Spleen (tissue), 11 donors: ENCODE results near the gene SLC29A3. TPM values are rescaled to one million over a fixed set of nuclear protein-coding genes. Genes with fewer than 3 reads are reported as not detected.
"Not testable (repeated sequence)": the region's sequence is repeated elsewhere in the genome, so short reads cannot be mapped to it uniquely, and the experiment has no call there.

Experiments
- DNase-seq: peaks from one replicate; pipeline ENCODE4 v3.0.0-alpha.2; 2020
- H3K27ac ChIP-seq, 8 donors: fragments of 200-600 bp; sonication (generic) in 7 of 8; 1 replicate in 4 of 8; 2 replicates in 4 of 8; pipeline versions ENCODE4 v1.5.0 to v1.8.0; 2016 to 2021; ENCODE audit warnings: inconsistent platforms in 4 of 8, mild to moderate bottlenecking in 4 of 8, moderate library complexity in 1 of 8
- H3K27me3 ChIP-seq, 7 donors: fragments of 200-600 bp; sonication (generic) in 6 of 7; replicated peaks in 1 of 7; 1 replicate in 4 of 7; 2 replicates in 3 of 7; pipeline versions ENCODE4 v1.5.0 to v1.8.0; 2016 to 2021; ENCODE audit warnings: inconsistent platforms in 3 of 7, mild to moderate bottlenecking in 1 of 7
- H3K36me3 ChIP-seq, 6 donors: fragments of 200-600 bp; sonication (generic) in 5 of 6; 1 replicate in 4 of 6; 2 replicates in 2 of 6; pipeline versions ENCODE4 v1.5.0 to v1.8.0; 2016 to 2021; ENCODE audit warnings: inconsistent platforms in 2 of 6
- H3K4me1 ChIP-seq, 6 donors: fragments of 200-600 bp; sonication (generic) in 5 of 6; 1 replicate in 3 of 6; 2 replicates in 3 of 6; pipeline versions ENCODE4 v1.5.0 to v1.8.0; 2016 to 2021; ENCODE audit warnings: inconsistent platforms in 3 of 6
- H3K4me3 ChIP-seq, 8 donors: fragments of 200-600 bp; sonication (generic) in 7 of 8; 1 replicate in 4 of 8; 2 replicates in 4 of 8; pipeline versions ENCODE4 v1.5.0 to v1.8.0; 2016 to 2021; ENCODE audit warnings: inconsistent platforms in 4 of 8, mild to moderate bottlenecking in 4 of 8, moderate library complexity in 2 of 8
- H3K9me3 ChIP-seq, 8 donors: fragments of 200-600 bp; sonication (generic) in 7 of 8; 1 replicate in 4 of 8; 2 replicates in 4 of 8; pipeline versions ENCODE4 v1.5.0 to v1.8.0; 2016 to 2021; ENCODE audit warnings: inconsistent platforms in 4 of 8
- POLR2A ChIP-seq, 3 donors: fragments of 450-650 bp; IDR thresholded peaks; one replicate each; pipeline ENCODE4 v1.5.1; 2017; ENCODE audit warnings: antibody characterized with exemption in 3 of 3, mild to moderate bottlenecking in 1 of 3
- POLR2AphosphoS5 ChIP-seq, 3 donors: sonication (generic); formaldehyde crosslinking; IDR thresholded peaks; one replicate each; pipeline ENCODE4 v1.5.1; 2017; ENCODE audit warnings: antibody characterized with exemption in 3 of 3
- WGBS, 5 donors: extraction: QIAGEN DNeasy Blood & Tissue Kit in 3 of 5; methylation state at CpG; one replicate each; pipeline versions ENCODE4 v1.1.5 to v1.1.7; 2013 to 2018; 5-methylcytosine and 5-hydroxymethylcytosine counted together
- intact Hi-C: fragments of 100-400 bp; cut with DNase I; formaldehyde crosslinking; loops from one replicate; pipeline ENCODE4 v1.15.0; 2023; ENCODE audit warnings: low total_unique reads
- polyA plus RNA-seq, 3 donors: library from polyadenylated mRNA; stranded (reverse); fragments of 200-250 nt; gene quantifications; one replicate each; pipeline ENCODE4 v1.2.1, GENCODE V29; 2013
- total RNA-seq, 7 donors: library from RNA; depleted of rRNA in 3 of 7; stranded (reverse); fragments of >200 nt in 3 of 7; fragmentation: NEBNext Ultra II Directional in 4 of 7; extraction: Animal tissue kit (Norgen Biotek cat#: 25700) in 4 of 7; gene quantifications; one replicate each; pipeline versions ENCODE4 v1.1.0 to v1.2.1, GENCODE V29; 2016 to 2021
- TF ChIP-seq, protein P1 (sequence below), 11 experiments: fragments of 200-600 bp in 7 of 11; fragments of 450-650 bp in 4 of 11; sonication (generic) in 4 of 11; IDR thresholded peaks in 8 of 11; conservative IDR thresholded peaks in 3 of 11; 1 replicate in 7 of 11; 2 replicates in 4 of 11; pipeline versions ENCODE4 v1.4.0 to v1.8.0; 2016 to 2021; ENCODE audit warnings: antibody characterized with exemption in 11 of 11, inconsistent platforms in 4 of 11, mild to moderate bottlenecking in 1 of 11
- donor health status: healthy with polysubstance abuse.
- donor health status: DM: no; HTN: no; CAD: no; lungs with moderate emphysema.
- donor health status: DM: no; HTN: no; CAD: no.
- donor health status: Bipolar disorder and iron deficiency.
- donor health status: healthy.
- donor health status: DM: no; HTN: no; CAD: no.
- donor health status: DM: yes; HTN: yes; CAD: no.

Gene SLC29A3
- total and polyA plus RNA-seq, 10 donors, result 3.3 to 15.6 (median 7.7) TPM

DNA sequence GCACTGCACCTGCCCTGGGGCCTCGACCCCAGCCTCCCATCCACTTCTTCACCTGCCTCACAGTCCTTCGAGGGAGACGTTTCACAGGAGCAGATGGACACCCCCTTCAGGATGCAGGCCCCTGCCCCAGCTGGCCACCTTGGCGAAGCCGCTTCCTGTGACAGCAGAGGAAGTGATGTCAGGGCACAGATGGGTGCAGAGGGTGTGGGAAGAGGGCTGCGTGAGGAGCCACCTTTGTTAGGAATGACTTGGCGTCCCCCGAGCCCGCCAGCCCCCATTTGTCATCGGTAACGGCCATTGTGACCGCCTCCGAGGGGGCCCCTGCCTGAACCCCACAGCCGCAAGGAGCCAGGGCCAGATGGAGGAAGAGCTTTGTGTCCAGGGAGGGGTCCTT, 47.4 kb upstream of the SLC29A3 start:
- Histone ChIP-seq H3K36me3 (no peaks in the 10 kb centered on the region), H3K27me3 (peaks cover 0 to 9% (median 0%) of the 10 kb centered on the region in 7 donors), H3K4me1 (peaks cover 0 to 58% (median 22%) of the 10 kb centered on the region in 6 donors), H3K9me3 (no peaks in the 10 kb centered on the region), H3K27ac (peak overlapping the region in 4 of 8 donors; percentile 16 to 30 (median 21)), H3K4me3 (no peak overlapping the region)
- TF ChIP-seq, protein P1, sequence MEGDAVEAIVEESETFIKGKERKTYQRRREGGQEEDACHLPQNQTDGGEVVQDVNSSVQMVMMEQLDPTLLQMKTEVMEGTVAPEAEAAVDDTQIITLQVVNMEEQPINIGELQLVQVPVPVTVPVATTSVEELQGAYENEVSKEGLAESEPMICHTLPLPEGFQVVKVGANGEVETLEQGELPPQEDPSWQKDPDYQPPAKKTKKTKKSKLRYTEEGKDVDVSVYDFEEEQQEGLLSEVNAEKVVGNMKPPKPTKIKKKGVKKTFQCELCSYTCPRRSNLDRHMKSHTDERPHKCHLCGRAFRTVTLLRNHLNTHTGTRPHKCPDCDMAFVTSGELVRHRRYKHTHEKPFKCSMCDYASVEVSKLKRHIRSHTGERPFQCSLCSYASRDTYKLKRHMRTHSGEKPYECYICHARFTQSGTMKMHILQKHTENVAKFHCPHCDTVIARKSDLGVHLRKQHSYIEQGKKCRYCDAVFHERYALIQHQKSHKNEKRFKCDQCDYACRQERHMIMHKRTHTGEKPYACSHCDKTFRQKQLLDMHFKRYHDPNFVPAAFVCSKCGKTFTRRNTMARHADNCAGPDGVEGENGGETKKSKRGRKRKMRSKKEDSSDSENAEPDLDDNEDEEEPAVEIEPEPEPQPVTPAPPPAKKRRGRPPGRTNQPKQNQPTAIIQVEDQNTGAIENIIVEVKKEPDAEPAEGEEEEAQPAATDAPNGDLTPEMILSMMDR (IDR thresholded peaks at IDR 0.05 in 8 of 11, conservative IDR thresholded peaks at IDR 0.05 in 3 of 11), result no peak
- TF ChIP-seq POLR2A (IDR thresholded peaks at IDR 0.05), result no peak
- no peak for TF ChIP-seq POLR2AphosphoS5 (IDR thresholded peaks at IDR 0.05)
- no peak for DNase-seq
- intact Hi-C loops, result no loop called here
- WGBS, 5 donors, result 40 to 47% (median 44%) methylated on average over 12 to 14 of the region's 14 CpGs

DNA sequence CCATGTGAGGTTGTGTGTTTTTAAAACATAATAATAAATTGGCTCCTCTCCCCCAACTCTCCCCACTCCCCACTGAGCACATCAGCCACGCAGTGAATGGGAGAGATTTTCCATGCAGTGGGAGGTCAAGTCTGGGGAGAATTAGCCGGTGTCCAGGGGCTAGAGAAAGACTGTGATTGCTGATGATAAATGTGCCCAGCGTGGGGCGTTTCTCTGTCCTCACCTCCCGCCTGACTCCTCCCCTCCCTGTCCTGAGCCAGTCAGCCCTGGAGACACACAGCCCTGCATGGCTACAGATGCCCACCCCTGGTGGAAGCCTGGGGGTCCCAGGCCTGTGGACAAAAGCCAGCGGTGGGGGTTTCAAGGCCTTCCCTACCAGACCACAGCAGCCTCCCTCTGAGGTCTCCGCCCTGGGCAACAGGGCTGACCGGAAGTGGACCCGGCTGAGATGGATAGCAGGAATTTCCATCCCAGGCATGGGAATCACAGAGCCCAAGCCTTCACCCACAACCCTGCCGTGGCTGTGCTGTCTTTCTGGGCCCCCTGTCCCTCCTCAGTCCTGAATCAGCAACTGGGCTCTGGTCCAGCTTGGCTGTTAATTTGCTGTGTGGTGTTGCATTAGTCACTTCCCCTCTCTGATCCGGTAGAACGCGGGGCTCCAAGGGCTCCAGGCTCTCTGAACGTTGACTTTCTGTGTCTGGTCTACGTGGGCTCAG, 46.8 kb upstream of the SLC29A3 start:
- intact Hi-C loops, result no loop called here
- H3K4me1 ChIP-seq, result peaks cover 0 to 58% (median 22%) of the 10 kb centered on the region in 6 donors
- TF ChIP-seq POLR2A (IDR thresholded peaks at IDR 0.05) (no peak), POLR2AphosphoS5 (IDR thresholded peaks at IDR 0.05) (no peak)
- TF ChIP-seq, protein P1 (IDR thresholded peaks at IDR 0.05 in 8 of 11, conservative IDR thresholded peaks at IDR 0.05 in 3 of 11), result no peak
- H3K27ac ChIP-seq, result peak overlapping the region in 4 of 8 donors; percentile 16 to 30 (median 21)
- no peaks in the 10 kb centered on the region for H3K9me3 ChIP-seq
- 49 to 67% (median 53%) methylated on average over 13 to 15 of the region's 15 CpGs for WGBS, 5 donors
- no peak for DNase-seq
- H3K36me3 ChIP-seq, result no peaks in the 10 kb centered on the region
- no peak overlapping the region for H3K4me3 ChIP-seq
- peaks cover 0 to 9% (median 0%) of the 10 kb centered on the region in 7 donors for H3K27me3 ChIP-seq

DNA sequence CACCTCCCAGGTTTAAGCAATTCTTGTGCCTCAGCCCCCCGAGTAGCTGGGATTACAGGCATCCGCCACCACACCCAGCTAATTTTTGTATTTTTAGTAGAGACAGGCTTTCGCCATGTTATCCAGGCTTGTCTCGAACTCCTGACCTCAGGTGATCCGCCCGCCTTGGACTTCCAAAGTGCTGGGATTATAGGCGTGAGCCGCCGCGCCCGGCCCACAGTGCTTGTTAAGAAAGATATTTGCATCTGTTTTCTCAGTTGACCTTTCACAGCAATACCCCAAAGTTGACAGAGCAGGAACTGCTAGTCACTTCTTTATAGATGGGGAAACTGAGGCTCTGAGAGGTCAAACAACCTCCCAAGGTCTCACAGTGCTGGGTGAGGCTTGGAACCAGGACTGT, 46.1 kb upstream of the SLC29A3 start:
- H3K9me3 ChIP-seq, H3K4me3 ChIP-seq, DNase-seq, H3K27me3 ChIP-seq, H3K36me3 ChIP-seq, intact Hi-C loops: not testable (repeated sequence)
- WGBS, 5 donors, result 79 to 92% (median 86%) methylated on average over 11 of the region's 11 CpGs
- Histone ChIP-seq H3K27ac (peak overlapping the region in 1 of 8 donors; percentile 18), H3K4me1 (peaks cover 0 to 58% (median 22%) of the 10 kb centered on the region in 6 donors)

DNA sequence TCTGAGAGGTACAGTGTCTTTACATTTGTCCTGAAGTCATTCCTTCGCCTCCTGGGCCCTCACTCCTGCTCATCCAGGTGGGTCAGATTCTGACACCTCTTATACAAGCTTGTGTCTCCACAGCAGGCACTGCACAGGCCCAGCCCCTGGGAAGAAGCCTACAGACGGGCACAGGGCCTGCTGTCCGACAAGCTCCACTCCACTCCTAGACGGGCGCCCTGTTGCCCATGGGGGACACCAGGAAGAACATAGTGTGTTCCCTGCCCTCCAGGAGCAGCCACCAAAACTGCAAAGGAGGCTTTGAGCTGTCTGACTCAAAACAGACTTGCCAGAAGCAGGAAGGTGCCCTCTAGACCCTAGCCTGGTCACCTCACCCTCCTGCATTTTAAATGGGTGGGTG, 45.6 kb upstream of the SLC29A3 start:
- no peaks in the 10 kb centered on the region for H3K9me3 ChIP-seq
- H3K4me1 ChIP-seq, result peaks cover 0 to 60% (median 22%) of the 10 kb centered on the region in 6 donors
- intact Hi-C loops, result no loop called here
- peak overlapping the region in 1 of 8 donors; percentile 5 for H3K27ac ChIP-seq
- WGBS, 5 donors, result 91 to 99% (median 92%) methylated on average over 4 to 5 of the region's 5 CpGs
- no peak for DNase-seq
- no peaks in the 10 kb centered on the region for H3K36me3 ChIP-seq
- peaks cover 0 to 9% (median 0%) of the 10 kb centered on the region in 7 donors for H3K27me3 ChIP-seq
- TF ChIP-seq POLR2A (IDR thresholded peaks at IDR 0.05), result no peak
- no peak overlapping the region for H3K4me3 ChIP-seq

DNA sequence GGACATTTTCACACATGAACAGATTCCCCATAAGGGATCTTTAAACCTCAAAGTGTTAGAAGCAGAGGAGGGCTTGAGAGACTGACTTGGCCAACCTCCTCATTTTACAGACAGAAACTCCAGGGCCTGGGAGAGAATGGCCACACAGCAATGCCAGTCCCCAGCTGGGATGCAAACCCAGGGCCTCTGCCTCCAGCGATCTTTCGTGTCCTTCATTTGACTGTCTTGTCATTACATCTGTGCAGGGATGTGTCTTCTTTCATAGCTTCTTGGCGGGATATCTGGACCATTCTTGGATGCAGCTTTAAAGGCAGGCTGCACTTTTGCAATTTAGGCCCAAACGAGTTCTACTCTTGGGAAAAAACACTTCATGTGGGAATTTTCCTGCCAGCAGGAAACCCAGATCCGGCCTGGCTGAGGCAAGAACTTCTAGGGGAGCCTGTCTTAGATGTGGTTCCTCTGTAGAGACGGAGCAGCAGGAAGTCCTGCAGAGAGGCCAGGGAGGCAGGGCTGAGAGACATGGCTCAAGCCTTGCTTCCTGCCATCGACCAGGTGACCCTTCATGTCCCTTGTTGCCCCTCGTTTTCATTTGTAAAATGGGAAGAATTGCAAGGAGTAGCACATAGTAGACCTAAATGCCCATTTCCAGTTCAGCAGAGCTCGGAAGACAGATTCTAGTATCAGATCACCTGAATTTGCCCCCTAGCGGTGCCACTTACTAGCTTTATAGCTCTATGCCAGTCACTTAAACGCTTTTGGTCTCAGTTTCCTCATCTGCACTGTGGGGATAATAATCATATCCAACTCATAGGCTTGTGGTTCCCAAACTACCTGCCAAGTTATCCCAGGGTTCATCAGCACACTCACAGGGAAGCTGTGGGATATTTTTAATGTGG, 43.9 kb upstream of the SLC29A3 start:
- Histone ChIP-seq H3K27ac (peak overlapping the region in 3 of 8 donors; percentile 3 to 37 (median 28)), H3K36me3 (no peaks in the 10 kb centered on the region), H3K27me3 (peaks cover 0 to 9% (median 0%) of the 10 kb centered on the region in 7 donors), H3K4me3 (no peak overlapping the region), H3K4me1 (peaks cover 0 to 65% (median 31%) of the 10 kb centered on the region in 6 donors), H3K9me3 (no peaks in the 10 kb centered on the region)
- intact Hi-C loops, result no loop called here
- TF ChIP-seq, protein P1 (IDR thresholded peaks at IDR 0.05 in 8 of 11, conservative IDR thresholded peaks at IDR 0.05 in 3 of 11), result no peak
- 40 to 51% (median 44%) methylated on average over 11 of the region's 11 CpGs for WGBS, 5 donors
- DNase-seq, result no peak
